Testis (tissue), 3 donors: ENCODE measurements around the gene EIF4E1B. TPM values are rescaled to one million over a fixed set of nuclear protein-coding genes. Genes with fewer than 3 reads are reported as not detected.
A peak's percentile ranks its signal among the peaks of the same experiment; 100 is the strongest.

Experiments
- DNase-seq: peaks from one replicate; pipeline ENCODE4 v3.0.0-alpha.2; 2019
- H3K27ac ChIP-seq, 2 donors: fragments of 200-600 bp; sonication (generic); one replicate each; pipeline ENCODE4 v1.5.1; 2019
- H3K27me3 ChIP-seq: fragments of 200-600 bp; sonication (generic); one replicate; pipeline ENCODE4 v1.5.1; 2019
- H3K36me3 ChIP-seq: fragments of 200-600 bp; sonication (generic); one replicate; pipeline ENCODE4 v1.5.1; 2017; ENCODE audit warnings: low read depth; ENCODE audit errors: missing control alignments
- H3K4me1 ChIP-seq: fragments of 200-600 bp; sonication (generic); one replicate; pipeline ENCODE4 v1.5.1; 2019
- H3K4me3 ChIP-seq, 2 donors: fragments of 200-600 bp; sonication (generic); one replicate each; pipeline ENCODE4 v1.5.1; 2017 to 2019
- H3K9me3 ChIP-seq: fragments of 200-600 bp; sonication (generic); one replicate; pipeline ENCODE4 v1.5.1; 2017
- POLR2A ChIP-seq: fragments of 450-650 bp; IDR thresholded peaks from one replicate; pipeline ENCODE4 v1.6.1; 2017; ENCODE audit warnings: antibody characterized with exemption, mild to moderate bottlenecking, moderate library complexity
- WGBS, 2 donors: methylation state at CpG; one replicate each; pipeline ENCODE4 v1.1.5; 2018; 5-methylcytosine and 5-hydroxymethylcytosine counted together
- intact Hi-C: fragments of 100-400 bp; cut with DNase I; formaldehyde crosslinking; loops from one replicate; pipeline ENCODE4 v1.15.1; 2023; ENCODE audit warnings: low total_unique reads
- polyA plus RNA-seq: library from polyadenylated mRNA; stranded (reverse); fragments of 350-450 nt; fragmentation: Illumina TruSeq; extraction: RNeasy Lipid Tissue Mini Kit (QIAGEN cat#74804); gene quantifications from one replicate; pipeline ENCODE4 v1.2.3, GENCODE V29; 2014; ENCODE audit warnings: low read depth, low replicate concordance; ENCODE audit not compliant: insufficient read depth
- total RNA-seq, 2 donors: library from RNA; depleted of rRNA; stranded (reverse); fragments of >200 nt; gene quantifications; one replicate each; pipeline ENCODE4 v1.2.3, GENCODE V29; 2016
- TF ChIP-seq, protein P1 (sequence below), 3 experiments: fragments of 450-650 bp in 2 of 3; fragments of 200-600 bp in 1 of 3; sonication (generic) in 1 of 3; IDR thresholded peaks; one replicate each; pipeline ENCODE4 v1.5.1; 2016 to 2019; ENCODE audit warnings: antibody characterized with exemption in 3 of 3, mild to moderate bottlenecking in 2 of 3, moderate library complexity in 1 of 3

The EIF4E1B gene
- total and polyA plus RNA-seq, 3 donors from 2014 or later: 0.99 to 2.4 (median 1.0) TPM

DNA sequence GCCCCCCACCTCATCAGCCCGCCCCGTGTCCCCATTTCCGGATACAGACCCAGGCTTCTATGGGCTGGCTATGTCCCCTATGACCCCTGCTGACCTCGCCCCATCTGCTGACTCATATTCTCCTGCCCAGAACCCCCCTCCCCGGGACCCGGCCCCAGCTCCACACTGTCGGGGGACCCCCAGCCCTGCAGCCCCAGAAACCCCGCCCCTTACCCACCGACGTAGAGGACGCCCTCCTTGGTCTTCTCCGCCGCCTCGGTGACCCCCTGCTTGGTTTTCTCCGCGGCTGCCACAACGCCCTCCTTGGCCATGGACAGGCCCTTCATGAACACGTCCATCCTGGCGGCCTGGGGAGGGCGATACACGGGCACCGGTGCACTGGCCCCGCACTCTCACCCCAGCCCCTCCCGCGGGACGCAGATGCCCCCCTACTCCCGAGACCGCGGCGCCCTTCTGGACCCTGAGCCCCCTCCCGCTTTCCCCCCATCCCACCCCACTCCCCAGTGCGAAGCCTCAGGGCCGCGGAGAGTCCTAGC, 1.1 kb upstream of the EIF4E1B start:
- 8 to 26% methylated on average over 4 to 21 of the region's 34 CpGs for WGBS, 2 donors
- no peak for DNase-seq

DNA sequence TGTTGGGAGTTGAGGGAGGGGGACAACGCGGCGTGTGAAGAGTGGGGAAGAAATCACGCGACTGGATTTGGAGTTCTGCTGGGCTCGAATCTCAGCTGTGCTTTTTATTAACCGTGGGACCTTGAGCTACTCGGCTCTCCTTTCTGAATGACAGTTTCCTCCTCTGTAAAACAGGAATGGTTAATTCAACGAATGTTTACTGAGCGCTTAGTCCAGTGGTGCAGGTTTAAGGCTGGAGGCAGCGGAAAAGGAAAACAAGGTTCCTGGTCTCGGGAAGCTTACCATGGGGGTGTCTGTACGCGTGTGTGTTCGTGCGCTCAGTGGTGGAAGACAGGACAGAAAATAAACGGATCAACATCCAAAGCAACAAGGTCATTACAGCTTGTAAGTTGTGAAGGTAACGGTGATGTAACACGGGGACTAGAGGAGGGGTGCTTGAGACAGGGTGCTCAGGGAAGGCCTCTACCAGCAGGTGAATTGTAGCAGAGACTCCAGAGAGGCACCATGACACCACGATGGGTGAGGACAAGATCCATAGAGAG, 277 bp downstream of the EIF4E1B start:
- TF ChIP-seq, protein P1, sequence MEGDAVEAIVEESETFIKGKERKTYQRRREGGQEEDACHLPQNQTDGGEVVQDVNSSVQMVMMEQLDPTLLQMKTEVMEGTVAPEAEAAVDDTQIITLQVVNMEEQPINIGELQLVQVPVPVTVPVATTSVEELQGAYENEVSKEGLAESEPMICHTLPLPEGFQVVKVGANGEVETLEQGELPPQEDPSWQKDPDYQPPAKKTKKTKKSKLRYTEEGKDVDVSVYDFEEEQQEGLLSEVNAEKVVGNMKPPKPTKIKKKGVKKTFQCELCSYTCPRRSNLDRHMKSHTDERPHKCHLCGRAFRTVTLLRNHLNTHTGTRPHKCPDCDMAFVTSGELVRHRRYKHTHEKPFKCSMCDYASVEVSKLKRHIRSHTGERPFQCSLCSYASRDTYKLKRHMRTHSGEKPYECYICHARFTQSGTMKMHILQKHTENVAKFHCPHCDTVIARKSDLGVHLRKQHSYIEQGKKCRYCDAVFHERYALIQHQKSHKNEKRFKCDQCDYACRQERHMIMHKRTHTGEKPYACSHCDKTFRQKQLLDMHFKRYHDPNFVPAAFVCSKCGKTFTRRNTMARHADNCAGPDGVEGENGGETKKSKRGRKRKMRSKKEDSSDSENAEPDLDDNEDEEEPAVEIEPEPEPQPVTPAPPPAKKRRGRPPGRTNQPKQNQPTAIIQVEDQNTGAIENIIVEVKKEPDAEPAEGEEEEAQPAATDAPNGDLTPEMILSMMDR (IDR thresholded peaks at IDR 0.05): no peak
- TF ChIP-seq POLR2A: no peak
- intact Hi-C loops: loop anchor here (10.0 kb wide), 1 partner anchor 86 kb away; the partner anchor contains the start of gene CDHR2
- H3K27me3 ChIP-seq: no peaks in the 10 kb centered on the region
- H3K36me3 ChIP-seq: no peaks in the 10 kb centered on the region
- peak overlapping the region; percentile 26 to 52 for H3K4me3 ChIP-seq
- no peak overlapping the region for H3K27ac ChIP-seq
- DNase-seq: no peak
- H3K4me1 ChIP-seq: peaks cover 9% of the 10 kb centered on the region
- H3K9me3 ChIP-seq: no peaks in the 10 kb centered on the region
- 6 to 7% methylated on average over 20 of the region's 20 CpGs for WGBS, 2 donors

More for the DNA sequence above, 1.1 kb upstream of the EIF4E1B start:
- H3K27ac ChIP-seq: no peak overlapping the region
- H3K4me3 ChIP-seq: peak overlapping the region in 1 of 2 donors; percentile 52
- no peaks in the 10 kb centered on the region for H3K9me3 ChIP-seq
- TF ChIP-seq, protein P1 (IDR thresholded peaks at IDR 0.05): no peak
- TF ChIP-seq POLR2A: no peak
- no peaks in the 10 kb centered on the region for H3K27me3 ChIP-seq
- intact Hi-C loops: no loop called here
- H3K36me3 ChIP-seq: no peaks in the 10 kb centered on the region
- H3K4me1 ChIP-seq: peaks cover 9% of the 10 kb centered on the region

DNA sequence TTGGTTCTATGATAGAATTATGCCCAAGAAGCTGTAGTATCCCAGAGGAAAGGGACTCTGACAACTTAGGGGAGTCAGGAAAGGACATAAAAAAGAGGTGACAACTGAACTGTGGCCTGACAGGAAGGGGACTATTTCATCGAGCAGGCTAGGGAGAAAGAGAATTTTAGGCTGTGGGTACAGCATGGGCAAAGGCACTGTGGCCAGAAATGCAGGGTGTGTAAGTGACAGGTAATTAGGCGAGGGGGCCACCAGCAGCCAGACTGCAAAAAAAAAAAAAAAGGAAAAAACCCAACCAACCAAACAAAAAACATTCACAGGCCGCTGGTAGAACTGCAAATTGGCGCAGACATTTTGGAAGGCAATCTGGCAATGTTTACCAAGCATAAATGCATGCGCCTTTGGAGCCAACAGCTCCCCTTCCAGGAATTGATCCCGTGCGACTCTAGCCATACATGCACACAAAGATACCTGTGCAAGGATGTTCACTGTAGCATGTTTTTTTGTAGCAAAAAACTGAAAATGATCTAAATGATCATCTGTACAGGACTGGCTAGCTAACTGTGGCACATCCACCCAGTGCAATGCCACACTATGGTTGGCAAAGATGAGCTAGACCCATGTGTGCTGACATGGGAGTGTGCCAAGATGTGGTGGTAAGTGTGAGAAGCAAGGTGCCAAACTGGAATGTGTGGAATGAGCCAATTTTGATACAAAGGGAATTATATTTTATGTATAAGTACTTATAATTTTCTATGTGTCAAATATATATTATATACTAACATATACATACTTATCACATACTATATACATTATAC, 1.1 kb downstream of the EIF4E1B start:
- DNase-seq: no peak
- H3K27me3 ChIP-seq: no peaks in the 10 kb centered on the region
- no peak overlapping the region for H3K4me3 ChIP-seq
- TF ChIP-seq POLR2A: no peak
- TF ChIP-seq, protein P1 (IDR thresholded peaks at IDR 0.05): no peak
- peaks cover 9% of the 10 kb centered on the region for H3K4me1 ChIP-seq
- H3K9me3 ChIP-seq: no peaks in the 10 kb centered on the region
- no peaks in the 10 kb centered on the region for H3K36me3 ChIP-seq
- intact Hi-C loops: loop anchor here (10.0 kb wide), 1 partner anchor 87 kb away; the partner anchor contains the start of gene CDHR2
- no peak overlapping the region for H3K27ac ChIP-seq
- WGBS, 2 donors: 73 to 87% methylated on average over 7 of the region's 7 CpGs

DNA sequence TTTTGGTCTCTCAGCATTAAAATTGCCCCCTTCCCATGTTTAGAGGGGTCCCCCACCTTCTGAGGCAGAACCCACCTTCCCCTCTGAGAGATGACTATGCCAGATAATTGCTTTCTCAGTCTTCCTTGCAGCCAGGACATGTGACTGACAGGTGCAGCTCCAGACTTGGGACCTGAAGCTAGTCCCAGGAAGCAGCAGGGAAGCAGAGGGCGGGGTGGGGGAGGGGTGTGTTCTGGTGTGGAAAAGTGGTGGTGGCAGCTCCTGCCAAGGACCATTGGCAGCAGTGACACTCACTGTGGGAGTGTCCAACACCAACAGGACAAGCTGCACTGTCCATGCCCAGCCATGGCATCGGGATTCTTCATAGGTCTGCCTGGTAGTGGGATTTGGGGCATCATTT, 2.3 kb downstream of the EIF4E1B start:
- H3K9me3 ChIP-seq: no peaks in the 10 kb centered on the region
- 76 to 84% methylated on average over 2 of the region's 2 CpGs for WGBS, 2 donors
- intact Hi-C loops: loop anchor here (10.0 kb wide), 1 partner anchor 88 kb away; the partner anchor contains the start of gene CDHR2

More for the DNA sequence above, 2.3 kb downstream of the EIF4E1B start:
- Histone ChIP-seq H3K4me1 (peaks cover 9% of the 10 kb centered on the region), H3K4me3 (no peak overlapping the region), H3K27me3 (no peaks in the 10 kb centered on the region), H3K27ac (no peak overlapping the region), H3K36me3 (no peaks in the 10 kb centered on the region)
- TF ChIP-seq POLR2A: no peak
- TF ChIP-seq, protein P1 (IDR thresholded peaks at IDR 0.05): no peak
- DNase-seq: no peak
